Mesenchymal stem cell (in vitro differentiated cells and primary cell): ENCODE results near the gene SNRNP200.

Experiments
- DNase-seq: peaks from one replicate; pipeline ENCODE4 v3.0.0-alpha.2; 2013
- H2AFZ ChIP-seq: one replicate; pipeline ENCODE4 v1.6.1; 2013; ENCODE audit warnings: low read depth, mild to moderate bottlenecking, control low read depth, inconsistent platforms, low read length, moderate library complexity
- H2AK5ac ChIP-seq: 2 replicates; pipeline ENCODE4 v1.6.1; 2013; ENCODE audit warnings: low read length, moderate library complexity, mild to moderate bottlenecking, inconsistent platforms; ENCODE audit not compliant: severe bottlenecking
- H2BK120ac ChIP-seq: one replicate; pipeline ENCODE4 v1.6.1; 2013; ENCODE audit warnings: low read depth, mild to moderate bottlenecking, inconsistent platforms, low read length, moderate library complexity
- H2BK12ac ChIP-seq, 2 experiments: one replicate each; pipeline ENCODE4 v1.6.1; 2013; ENCODE audit warnings: inconsistent platforms in 2 of 2, low read length in 2 of 2, mild to moderate bottlenecking in 2 of 2, moderate library complexity in 2 of 2, control low read depth in 1 of 2
- H2BK15ac ChIP-seq: one replicate; pipeline ENCODE4 v1.6.1; 2013; ENCODE audit warnings: mild to moderate bottlenecking, low read depth, inconsistent platforms; ENCODE audit not compliant: poor library complexity, severe bottlenecking
- H2BK5ac ChIP-seq: 2 replicates; pipeline ENCODE4 v1.6.1; 2013; ENCODE audit warnings: low read depth, mild to moderate bottlenecking, low read length, control low read depth, inconsistent platforms; ENCODE audit not compliant: poor library complexity, severe bottlenecking
- H3K14ac ChIP-seq, 2 experiments: one replicate each; pipeline ENCODE4 v1.6.1; 2013; ENCODE audit warnings: inconsistent platforms in 2 of 2, low read length in 2 of 2, control low read depth in 1 of 2, mild to moderate bottlenecking in 1 of 2, moderate library complexity in 1 of 2
- H3K18ac ChIP-seq, 2 experiments: one replicate each; pipeline ENCODE4 v1.6.1; 2013; ENCODE audit warnings: inconsistent platforms in 2 of 2, low read length in 2 of 2, control low read depth in 1 of 2, low read depth in 1 of 2, mild to moderate bottlenecking in 1 of 2
- H3K23ac ChIP-seq, 2 experiments: one replicate each; pipeline ENCODE4 v1.6.1; 2013; ENCODE audit warnings: inconsistent platforms in 2 of 2, low read length in 2 of 2, mild to moderate bottlenecking in 2 of 2, moderate library complexity in 2 of 2, control low read depth in 1 of 2
- H3K27ac ChIP-seq: 2 replicates; pipeline ENCODE4 v1.5.1; 2013; ENCODE audit warnings: mild to moderate bottlenecking, moderate library complexity, low read length, control low read depth, inconsistent platforms; ENCODE audit not compliant: poor library complexity, severe bottlenecking
- H3K27me3 ChIP-seq, 2 experiments: 2 replicates each; pipeline versions ENCODE4 v1.6.1 to v1.7.0; 2013; ENCODE audit warnings: low read length in 2 of 2, mild to moderate bottlenecking in 2 of 2, moderate library complexity in 2 of 2, control low read depth in 1 of 2, inconsistent platforms in 1 of 2; ENCODE audit not compliant: control insufficient read depth in 1 of 2, insufficient read depth in 1 of 2
- H3K36me3 ChIP-seq, 2 experiments: 2 replicates each; pipeline versions ENCODE4 v1.6.1 to v1.7.0; 2013; ENCODE audit warnings: low read length in 2 of 2, control low read depth in 1 of 2, inconsistent platforms in 1 of 2, low read depth in 1 of 2, mild to moderate bottlenecking in 1 of 2; ENCODE audit not compliant: insufficient read depth in 2 of 2, control insufficient read depth in 1 of 2
- H3K4ac ChIP-seq, 2 experiments: one replicate each; pipeline ENCODE4 v1.6.1; 2013; ENCODE audit warnings: inconsistent platforms in 2 of 2, low read length in 2 of 2, mild to moderate bottlenecking in 2 of 2, moderate library complexity in 2 of 2, control low read depth in 1 of 2, low read depth in 1 of 2
- H3K4me1 ChIP-seq: 2 replicates; pipeline ENCODE4 v1.6.1; 2013; ENCODE audit warnings: low read depth, low read length, control low read depth; ENCODE audit not compliant: control insufficient read depth, insufficient read depth
- H3K4me2 ChIP-seq: 2 replicates; pipeline ENCODE4 v1.6.1; 2013; ENCODE audit warnings: low read length, mild to moderate bottlenecking, inconsistent platforms; ENCODE audit not compliant: poor library complexity, severe bottlenecking
- H3K4me3 ChIP-seq, 2 experiments: 2 replicates each; pipeline versions ENCODE4 v1.5.1 to v1.7.0; 2013; ENCODE audit warnings: low read length in 2 of 2, mild to moderate bottlenecking in 2 of 2, control low read depth in 1 of 2, low read depth in 1 of 2; ENCODE audit not compliant: insufficient read depth in 1 of 2
- H3K79me1 ChIP-seq: replicated peaks from 2 replicates; pipeline ENCODE4 v1.6.1; 2013; ENCODE audit warnings: mild to moderate bottlenecking, control low read depth, low read length, inconsistent platforms; ENCODE audit not compliant: poor library complexity, severe bottlenecking
- H3K9ac ChIP-seq: 2 replicates; pipeline ENCODE4 v1.7.0; 2013; ENCODE audit warnings: mild to moderate bottlenecking, low read length, moderate library complexity
- H3K9me3 ChIP-seq: 2 replicates; pipeline ENCODE4 v1.7.0; 2013; ENCODE audit warnings: mild to moderate bottlenecking, low read length; ENCODE audit not compliant: control insufficient read depth
- H4K8ac ChIP-seq: one replicate; pipeline ENCODE4 v1.6.1; 2013; ENCODE audit warnings: inconsistent platforms, mild to moderate bottlenecking, low read length, moderate library complexity
- H4K91ac ChIP-seq: one replicate; pipeline ENCODE4 v1.6.1; 2013; ENCODE audit warnings: mild to moderate bottlenecking, low read length, inconsistent platforms
- WGBS: methylation state at CpG from one replicate; pipeline ENCODE4 v1.1.7; 2013; ENCODE audit warnings: mixed read lengths; 5-methylcytosine and 5-hydroxymethylcytosine counted together

SNRNP200 gene

DNA sequence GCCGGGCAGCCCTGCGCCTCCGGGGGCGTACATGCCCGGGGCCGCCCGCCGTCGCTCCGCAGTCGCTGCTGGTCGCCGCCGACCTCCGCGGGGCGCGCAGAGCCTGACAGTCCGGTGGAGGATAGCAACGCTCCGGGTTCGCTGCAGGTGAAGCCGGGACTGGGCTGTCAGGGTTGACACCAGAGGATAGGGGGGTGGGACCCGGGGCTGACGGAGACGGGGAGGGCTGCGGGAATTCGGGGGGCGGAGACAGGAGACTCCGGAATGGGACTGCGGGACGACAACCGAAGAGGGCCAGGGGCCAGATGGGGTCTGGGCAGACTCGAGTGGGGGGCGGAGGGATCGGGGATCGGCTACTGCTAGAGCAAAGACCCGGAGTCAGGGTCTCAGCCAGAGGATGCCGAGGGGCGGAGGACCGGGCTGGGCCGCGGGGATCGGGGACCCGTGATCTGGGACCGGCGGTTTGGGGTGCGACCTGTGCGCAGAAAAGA is 40.0 kb downstream of the SNRNP200 start:
- Histone ChIP-seq H2AFZ (peak overlapping the region; percentile 94), H3K4me3 (peak overlapping the region; percentile 95 to 100), H2BK5ac (no peak overlapping the region), H3K79me1 (peaks cover 27% of the 10 kb centered on the region), H3K9ac (peak overlapping the region; percentile 93), H2BK120ac (no peak overlapping the region), H3K18ac (peak overlapping the region; percentile 58 to 90), H2BK12ac (peak overlapping the region in 1 of 2 experiments; percentile 38), H4K91ac (peak overlapping the region; percentile 80), H3K23ac (peak overlapping the region in 1 of 2 experiments; percentile 86), H3K9me3 (no peaks in the 10 kb centered on the region), H3K4me1 (peaks cover 21% of the 10 kb centered on the region), H3K4me2 (peak overlapping the region; percentile 69), H3K36me3 (peaks cover 28 to 43% of the 10 kb centered on the region in 2 experiments), H3K14ac (peak overlapping the region in 1 of 2 experiments; percentile 94), H2AK5ac (no peak overlapping the region), H3K27ac (peak overlapping the region; percentile 65), H2BK15ac (no peak overlapping the region), H4K8ac (peak overlapping the region; percentile 59), H3K27me3 (no peaks in the 10 kb centered on the region), H3K4ac (peak overlapping the region; percentile 46 to 91)
- under 1% methylated on average over 45 of the region's 49 CpGs for WGBS
- DNase-seq, result peak; percentile 48

DNA sequence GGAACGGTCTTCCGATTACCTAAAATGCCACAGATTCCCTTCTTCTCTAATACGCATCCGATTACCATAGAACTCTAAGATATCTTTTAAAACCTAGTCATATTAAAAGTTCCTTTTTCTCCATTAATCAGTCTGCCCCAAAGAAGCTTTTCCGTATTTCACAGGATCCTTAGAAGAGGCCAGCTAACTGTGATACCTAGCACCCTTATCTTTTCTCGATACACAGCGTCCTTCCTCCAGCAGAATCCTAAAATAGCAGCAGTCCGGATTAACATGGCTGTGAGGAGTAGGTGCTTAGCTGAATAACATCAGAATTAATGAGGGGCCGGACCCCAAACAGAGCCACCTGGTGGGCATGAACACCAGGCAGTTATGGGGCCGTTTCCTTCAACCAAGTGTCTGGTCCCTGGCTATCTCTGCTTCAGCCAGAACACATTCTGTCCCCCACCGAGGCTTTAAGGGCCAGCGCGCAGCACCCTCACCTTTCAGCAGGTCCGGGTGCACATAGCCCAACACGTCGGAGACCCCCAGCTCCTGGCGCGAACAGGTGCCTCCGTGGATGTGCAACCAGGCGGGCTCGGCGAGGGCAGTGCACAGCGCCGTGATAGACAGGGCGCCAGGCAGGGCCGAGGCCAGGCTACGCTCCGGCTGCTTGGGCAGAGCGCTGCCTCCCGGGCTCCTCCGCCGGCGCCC is 40.5 kb downstream of the SNRNP200 start:
- Histone ChIP-seq H3K27me3 (no peaks in the 10 kb centered on the region), H2BK5ac (no peak overlapping the region), H3K27ac (no peak overlapping the region), H3K4me2 (peak overlapping the region; percentile 69), H3K4me1 (peaks cover 26% of the 10 kb centered on the region), H2BK12ac (no peak overlapping the region), H4K8ac (no peak overlapping the region), H2AK5ac (no peak overlapping the region), H3K18ac (no peak overlapping the region), H3K4me3 (peak overlapping the region; percentile 95 to 100), H3K4ac (no peak overlapping the region), H2AFZ (peak overlapping the region; percentile 39), H3K79me1 (peaks cover 26% of the 10 kb centered on the region), H2BK15ac (no peak overlapping the region), H3K36me3 (peaks cover 28 to 40% of the 10 kb centered on the region in 2 experiments), H2BK120ac (no peak overlapping the region), H3K14ac (peak overlapping the region in 1 of 2 experiments; percentile 94), H4K91ac (no peak overlapping the region), H3K9me3 (no peaks in the 10 kb centered on the region), H3K9ac (peak overlapping the region; percentile 93), H3K23ac (peak overlapping the region in 1 of 2 experiments; percentile 19)
- WGBS, result 27% methylated on average over 32 of the region's 33 CpGs
- peak; percentile 52 for DNase-seq

DNA sequence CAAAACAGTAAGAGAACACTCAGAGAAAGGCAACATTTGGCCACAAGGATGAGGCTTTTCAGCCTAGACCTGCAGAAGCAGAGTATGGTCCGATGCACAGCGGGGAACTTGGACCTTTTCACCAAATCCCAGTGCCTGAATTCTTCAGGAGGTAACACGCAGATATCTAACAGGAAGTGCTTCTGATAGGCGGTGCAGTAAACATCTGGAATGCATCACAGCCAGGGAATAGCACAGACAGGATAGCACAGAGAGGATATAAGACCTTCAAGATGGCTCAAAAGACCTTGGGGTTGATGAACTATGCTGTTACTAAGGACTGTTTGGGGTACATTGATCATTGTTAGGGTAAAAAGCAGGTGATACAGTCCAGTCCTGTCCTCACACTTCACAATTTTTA is 41.3 kb downstream of the SNRNP200 start:
- no peak overlapping the region for H3K14ac ChIP-seq
- H3K27me3 ChIP-seq, result no peaks in the 10 kb centered on the region
- H3K4me2 ChIP-seq, result peak overlapping the region; percentile 20
- H3K9ac ChIP-seq, result peak overlapping the region; percentile 93
- peaks cover 26 to 37% of the 10 kb centered on the region in 2 experiments for H3K36me3 ChIP-seq
- no peak overlapping the region for H3K27ac ChIP-seq
- H3K18ac ChIP-seq, result no peak overlapping the region
- H3K9me3 ChIP-seq, result no peaks in the 10 kb centered on the region
- DNase-seq, result peak; percentile 33
- no peak overlapping the region for H2BK5ac ChIP-seq
- H2BK120ac ChIP-seq, result no peak overlapping the region
- no peak overlapping the region for H2AK5ac ChIP-seq
- no peak overlapping the region for H3K4ac ChIP-seq
- no peak overlapping the region for H2BK15ac ChIP-seq
- no peak overlapping the region for H3K23ac ChIP-seq
- no peak overlapping the region for H2AFZ ChIP-seq
- H4K8ac ChIP-seq, result no peak overlapping the region
- peaks cover 27% of the 10 kb centered on the region for H3K79me1 ChIP-seq
- WGBS, result 50% methylated on average over 4 of the region's 4 CpGs
- peaks cover 32% of the 10 kb centered on the region for H3K4me1 ChIP-seq
- peak overlapping the region in 1 of 2 experiments; percentile 100 for H3K4me3 ChIP-seq
- no peak overlapping the region for H4K91ac ChIP-seq
- H2BK12ac ChIP-seq, result no peak overlapping the region

DNA sequence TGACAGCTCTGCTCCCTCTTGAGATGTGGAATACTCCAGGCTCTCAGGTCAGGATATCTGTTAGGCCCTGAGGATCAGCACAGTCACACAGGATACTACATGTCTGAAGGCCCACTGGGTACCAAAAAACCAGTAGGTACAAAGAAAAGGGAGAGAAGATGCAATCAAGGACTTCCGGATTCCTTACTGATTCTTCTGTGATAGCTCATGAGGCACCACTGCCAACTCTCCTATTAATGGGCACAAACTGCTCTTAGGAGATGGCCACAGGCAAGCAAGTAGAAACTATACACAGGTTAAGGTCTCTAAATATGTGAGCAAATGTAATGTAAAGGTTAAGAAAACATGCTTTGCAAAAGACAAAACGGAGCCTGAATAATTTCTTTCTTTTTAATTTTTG is 43.0 kb downstream of the SNRNP200 start:
- no peak overlapping the region for H3K23ac ChIP-seq
- no peak overlapping the region for H3K18ac ChIP-seq
- no peak overlapping the region for H2AK5ac ChIP-seq
- H3K4me2 ChIP-seq, result no peak overlapping the region
- H3K14ac ChIP-seq, result no peak overlapping the region
- H2AFZ ChIP-seq, result no peak overlapping the region
- no peaks in the 10 kb centered on the region for H3K9me3 ChIP-seq
- no peak overlapping the region for H4K8ac ChIP-seq
- H3K36me3 ChIP-seq, result peaks cover 12 to 29% of the 10 kb centered on the region in 2 experiments
- H4K91ac ChIP-seq, result no peak overlapping the region
- no peak overlapping the region for H3K4me3 ChIP-seq
- no peak overlapping the region for H2BK120ac ChIP-seq
- H3K27me3 ChIP-seq, result no peaks in the 10 kb centered on the region
- H3K79me1 ChIP-seq, result peaks cover 22% of the 10 kb centered on the region
- no peak overlapping the region for H2BK5ac ChIP-seq
- peaks cover 39% of the 10 kb centered on the region for H3K4me1 ChIP-seq
- no peak overlapping the region for H2BK12ac ChIP-seq
- no peak overlapping the region for H3K27ac ChIP-seq
- DNase-seq, result no peak
- H3K9ac ChIP-seq, result peak overlapping the region; percentile 44
- no peak overlapping the region for H2BK15ac ChIP-seq
- WGBS, result 95% methylated on average over 2 of the region's 2 CpGs
- no peak overlapping the region for H3K4ac ChIP-seq
